Gastrocnemius medialis (tissue), 4 donors: ENCODE results near the gene COA8.

Experiments used
- CTCF ChIP-seq, 5 experiments: fragments of 450-650 bp in 3 of 5; fragments of 200-600 bp in 2 of 5; sonication (generic) in 2 of 5; IDR thresholded peaks in 4 of 5; conservative IDR thresholded peaks in 1 of 5; 1 replicate in 4 of 5; 2 replicates in 1 of 5; pipeline ENCODE4 v1.5.1; 2016 to 2019; ENCODE audit warnings: antibody characterized with exemption in 5 of 5, mild to moderate bottlenecking in 3 of 5, moderate library complexity in 3 of 5
- POLR2A ChIP-seq, 2 donors: fragments of 450-650 bp; IDR thresholded peaks; one replicate each; pipeline ENCODE4 v1.6.1; 2017; ENCODE audit warnings: antibody characterized with exemption in 2 of 2, mild to moderate bottlenecking in 2 of 2, moderate library complexity in 2 of 2

GRCh38 chr14:103627073-103628025 is 64.6 kb downstream of the COA8 start:
- no peak for TF ChIP-seq POLR2A (IDR thresholded peaks at IDR 0.05)
- TF ChIP-seq CTCF (IDR thresholded peaks at IDR 0.05 in 4 of 5, conservative IDR thresholded peaks at IDR 0.05 in 1 of 5) = no peak
